NB4 (cell line): ENCODE measurements around the gene STX4.

Source experiments
- DNase-seq: peaks from one replicate; pipeline ENCODE4 v3.0.0; 2010; ENCODE audit warnings: low read depth
- H3K4me3 ChIP-seq: one replicate; pipeline ENCODE4 v1.5.1; 2011; ENCODE audit warnings: mild to moderate bottlenecking, low read depth, low read length, moderate library complexity
- MAX ChIP-seq: IDR thresholded peaks from 2 replicates; pipeline ENCODE4 v1.6.1; 2011; ENCODE audit warnings: low read depth, low read length
- MYC ChIP-seq: IDR thresholded peaks from 2 replicates; pipeline ENCODE4 v1.6.1; 2011; ENCODE audit warnings: low read depth, low read length
- POLR2A ChIP-seq: IDR thresholded peaks from 2 replicates; pipeline ENCODE4 v1.6.1; 2011; ENCODE audit warnings: mild to moderate bottlenecking; ENCODE audit not compliant: insufficient read length; ENCODE audit errors: extremely low read depth
- TF ChIP-seq, protein P1 (sequence below): IDR thresholded peaks from one replicate; pipeline ENCODE4 v1.5.1; 2012; ENCODE audit warnings: low read depth, low read length

STX4 gene

GRCh38 chr16:30992931-30993816 is 40.2 kb upstream of the STX4 start:
- no peak overlapping the region for H3K4me3 ChIP-seq
- TF ChIP-seq MYC: no peak
- peak; percentile 18 for TF ChIP-seq POLR2A
- DNase-seq: peak; percentile 82

GRCh38 chr16:30995927-30996323 is 37.4 kb upstream of the STX4 start:
- peak overlapping the region; percentile 69 for H3K4me3 ChIP-seq
- TF ChIP-seq, protein P1, sequence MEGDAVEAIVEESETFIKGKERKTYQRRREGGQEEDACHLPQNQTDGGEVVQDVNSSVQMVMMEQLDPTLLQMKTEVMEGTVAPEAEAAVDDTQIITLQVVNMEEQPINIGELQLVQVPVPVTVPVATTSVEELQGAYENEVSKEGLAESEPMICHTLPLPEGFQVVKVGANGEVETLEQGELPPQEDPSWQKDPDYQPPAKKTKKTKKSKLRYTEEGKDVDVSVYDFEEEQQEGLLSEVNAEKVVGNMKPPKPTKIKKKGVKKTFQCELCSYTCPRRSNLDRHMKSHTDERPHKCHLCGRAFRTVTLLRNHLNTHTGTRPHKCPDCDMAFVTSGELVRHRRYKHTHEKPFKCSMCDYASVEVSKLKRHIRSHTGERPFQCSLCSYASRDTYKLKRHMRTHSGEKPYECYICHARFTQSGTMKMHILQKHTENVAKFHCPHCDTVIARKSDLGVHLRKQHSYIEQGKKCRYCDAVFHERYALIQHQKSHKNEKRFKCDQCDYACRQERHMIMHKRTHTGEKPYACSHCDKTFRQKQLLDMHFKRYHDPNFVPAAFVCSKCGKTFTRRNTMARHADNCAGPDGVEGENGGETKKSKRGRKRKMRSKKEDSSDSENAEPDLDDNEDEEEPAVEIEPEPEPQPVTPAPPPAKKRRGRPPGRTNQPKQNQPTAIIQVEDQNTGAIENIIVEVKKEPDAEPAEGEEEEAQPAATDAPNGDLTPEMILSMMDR: no peak
- TF ChIP-seq MYC: no peak
- TF ChIP-seq POLR2A: no peak
- no peak for TF ChIP-seq MAX
- DNase-seq: no peak

DNA sequence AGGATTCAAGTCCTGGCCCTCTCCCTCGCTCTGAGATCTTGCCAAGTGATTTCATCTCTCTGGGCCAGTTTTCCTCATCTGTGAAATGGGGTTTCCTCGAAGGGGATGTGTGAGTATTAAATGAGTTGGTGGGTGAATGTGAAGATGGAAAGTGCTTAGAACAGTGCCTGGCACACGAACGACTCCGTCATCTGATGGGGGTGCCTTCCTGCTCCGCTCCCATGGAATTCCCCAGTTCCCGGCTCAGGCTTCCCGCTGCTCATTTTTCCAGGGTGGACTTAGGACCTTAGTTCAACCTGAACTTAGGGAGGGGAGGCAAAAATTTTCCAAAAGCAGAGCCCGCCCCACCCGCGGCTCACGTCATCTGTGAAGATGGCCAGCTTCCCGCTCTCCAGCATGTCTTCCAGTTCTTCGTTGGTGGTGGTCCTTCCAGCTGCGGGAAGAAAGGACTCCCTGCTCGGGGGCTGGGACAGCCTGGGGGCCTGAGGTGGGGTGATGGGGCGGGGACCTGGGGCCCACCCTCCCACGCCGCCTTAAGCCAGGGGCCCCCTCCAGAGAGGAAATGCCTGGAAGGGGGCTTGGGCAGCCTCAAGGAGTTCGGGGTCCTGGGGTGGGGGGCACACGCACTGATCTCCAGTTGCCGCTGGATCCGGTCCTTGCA is 36.9 kb upstream of the STX4 start:
- TF ChIP-seq, protein P1: no peak
- TF ChIP-seq POLR2A (no peak), MAX (no peak), MYC (no peak)
- H3K4me3 ChIP-seq: peak overlapping the region; percentile 69
- no peak for DNase-seq

GRCh38 chr16:30996985-30997724 is 36.2 kb upstream of the STX4 start:
- H3K4me3 ChIP-seq: peak overlapping the region; percentile 69
- no peak for TF ChIP-seq MAX
- peak; percentile 68 for TF ChIP-seq POLR2A
- DNase-seq: peak; percentile 82

DNA sequence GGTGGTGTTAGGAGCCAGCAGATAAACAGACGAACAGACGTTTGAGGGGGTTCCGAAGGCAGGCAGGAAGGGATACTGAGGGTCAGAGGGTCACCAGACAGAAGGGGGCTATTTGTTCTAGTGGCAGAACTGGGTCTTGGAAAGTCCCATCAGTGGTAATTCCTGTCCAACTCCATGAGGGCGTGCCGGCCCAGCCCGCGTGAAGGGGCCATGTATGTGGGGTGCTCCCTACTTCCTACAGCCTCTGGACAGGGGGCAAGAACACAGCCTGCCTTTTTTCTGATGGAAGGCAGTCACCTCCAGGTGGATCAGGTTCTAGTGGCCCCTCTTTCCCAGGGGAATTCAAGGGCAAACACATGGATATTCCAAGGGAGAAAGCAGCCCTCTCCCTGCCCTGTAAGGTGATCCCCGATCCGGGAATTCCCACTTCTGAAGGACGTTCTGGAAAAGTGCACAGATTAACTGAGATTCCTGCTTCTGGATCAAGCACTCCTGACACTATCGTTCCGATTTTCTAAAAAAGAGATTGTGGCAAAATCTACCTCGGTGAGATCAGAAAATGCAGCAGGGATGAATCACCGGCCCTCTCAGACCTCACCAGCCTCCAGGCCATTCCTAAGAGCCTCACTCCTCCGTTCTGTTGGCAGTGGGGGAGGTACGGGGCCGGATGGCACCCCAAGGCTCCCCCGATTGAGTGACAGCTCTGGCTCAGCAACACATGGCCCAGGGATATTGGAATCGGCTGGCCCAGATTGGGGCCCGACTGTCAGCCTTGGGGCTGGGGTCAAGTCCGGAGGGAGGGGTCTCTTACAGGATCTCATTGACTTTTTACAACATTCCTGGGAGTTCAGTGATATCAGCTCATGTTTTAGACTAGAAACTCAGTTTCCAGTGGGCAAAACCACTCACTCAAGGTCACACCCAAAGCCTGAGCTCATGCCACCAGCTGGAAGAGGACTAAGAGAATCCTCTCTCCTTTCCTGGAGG is 35.3 kb upstream of the STX4 start:
- no peak for TF ChIP-seq MAX
- no peak for TF ChIP-seq POLR2A
- TF ChIP-seq MYC: no peak
- TF ChIP-seq, protein P1: no peak
- no peak overlapping the region for H3K4me3 ChIP-seq
- DNase-seq: no peak
